ENCODE measurements around the gene STRADB.

DNA sequence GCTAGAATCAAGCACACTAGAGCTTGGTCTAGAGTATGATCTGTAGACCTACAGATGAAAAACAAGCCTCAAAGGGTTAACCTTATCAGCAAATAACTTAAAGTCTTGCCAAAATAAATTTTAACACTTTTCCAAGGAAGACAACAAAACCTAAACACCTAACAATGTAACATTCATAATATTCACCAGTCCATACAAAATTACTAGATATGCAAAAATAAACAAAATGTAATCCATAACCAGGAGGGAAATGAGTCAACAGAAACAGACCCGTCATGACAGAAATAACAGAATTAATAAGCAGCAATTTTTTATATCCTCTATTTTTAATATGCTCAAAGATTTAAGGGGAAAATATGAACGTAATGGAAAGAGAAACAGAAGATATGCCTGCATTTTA lies 36.4 kb upstream of the STRADB start:
- TF ChIP-seq, protein P1, sequence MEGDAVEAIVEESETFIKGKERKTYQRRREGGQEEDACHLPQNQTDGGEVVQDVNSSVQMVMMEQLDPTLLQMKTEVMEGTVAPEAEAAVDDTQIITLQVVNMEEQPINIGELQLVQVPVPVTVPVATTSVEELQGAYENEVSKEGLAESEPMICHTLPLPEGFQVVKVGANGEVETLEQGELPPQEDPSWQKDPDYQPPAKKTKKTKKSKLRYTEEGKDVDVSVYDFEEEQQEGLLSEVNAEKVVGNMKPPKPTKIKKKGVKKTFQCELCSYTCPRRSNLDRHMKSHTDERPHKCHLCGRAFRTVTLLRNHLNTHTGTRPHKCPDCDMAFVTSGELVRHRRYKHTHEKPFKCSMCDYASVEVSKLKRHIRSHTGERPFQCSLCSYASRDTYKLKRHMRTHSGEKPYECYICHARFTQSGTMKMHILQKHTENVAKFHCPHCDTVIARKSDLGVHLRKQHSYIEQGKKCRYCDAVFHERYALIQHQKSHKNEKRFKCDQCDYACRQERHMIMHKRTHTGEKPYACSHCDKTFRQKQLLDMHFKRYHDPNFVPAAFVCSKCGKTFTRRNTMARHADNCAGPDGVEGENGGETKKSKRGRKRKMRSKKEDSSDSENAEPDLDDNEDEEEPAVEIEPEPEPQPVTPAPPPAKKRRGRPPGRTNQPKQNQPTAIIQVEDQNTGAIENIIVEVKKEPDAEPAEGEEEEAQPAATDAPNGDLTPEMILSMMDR (conservative IDR thresholded peaks at IDR 0.05): no peak
- no peak for TF ChIP-seq EZH2 (IDR thresholded peaks at IDR 0.05; ENCODE audit: low read depth)
